Erythroblast (primary cell): Measurements from ENCODE around the gene KLLN.
"Not testable (repeated sequence)": the region's sequence is repeated elsewhere in the genome, so short reads cannot be mapped to it uniquely, and the experiment has no call there.

Experiments used
- DNase-seq, 2 experiments: peaks; one replicate each; lab custom pipeline; 2025; lab: John Stamatoyannopoulos, UW
- GATA1 ChIP-seq: IDR thresholded peaks from 2 replicates; pipeline ENCODE4 v1.6.1; 2011; ENCODE audit warnings: low read depth, mild to moderate bottlenecking, control low read depth, low read length, moderate library complexity
- POLR2A ChIP-seq: IDR thresholded peaks from 2 replicates; pipeline ENCODE4 v1.6.1; 2011; ENCODE audit warnings: mild to moderate bottlenecking, low read length

KLLN gene

GRCh38 chr10:87861566-87861952 is 1.8 kb downstream of the KLLN start:
- DNase-seq, result peak; percentile 92 to 93

GRCh38 chr10:87860816-87861403 is 2.4 kb downstream of the KLLN start:
- no peak for DNase-seq
- TF ChIP-seq POLR2A (no peak), GATA1 (no peak)

More at GRCh38 chr10:87861566-87861952, 1.8 kb downstream of the KLLN start:
- TF ChIP-seq GATA1, result no peak
- no peak for TF ChIP-seq POLR2A

- TF ChIP-seq GATA1, result no peak
- no peak for TF ChIP-seq POLR2A
- DNase-seq, result peak; percentile 67 to 68
These were observed 3.1 kb downstream of the KLLN start for GRCh38 chr10:87860156-87860795.

- not testable (repeated sequence) for DNase-seq
These were observed 7.7 kb downstream of the KLLN start for GRCh38 chr10:87855665-87856064.

- DNase-seq, result not testable (repeated sequence)
These were observed 8.1 kb downstream of the KLLN start for GRCh38 chr10:87855247-87855646.

- TF ChIP-seq POLR2A, result no peak
- TF ChIP-seq GATA1, result no peak
- no peak for DNase-seq
These were observed 11.2 kb downstream of the KLLN start for GRCh38 chr10:87852089-87852488.

- peak; percentile 63 to 70 for DNase-seq
These were observed 12.6 kb downstream of the KLLN start for GRCh38 chr10:87850742-87851205.

GRCh38 chr10:87849001-87849400 is 14.3 kb downstream of the KLLN start:
- TF ChIP-seq POLR2A, result no peak
- TF ChIP-seq GATA1, result no peak
- DNase-seq, result no peak

More at GRCh38 chr10:87850742-87851205, 12.6 kb downstream of the KLLN start:
- no peak for TF ChIP-seq GATA1
- no peak for TF ChIP-seq POLR2A

GRCh38 chr10:87847550-87847949 is 15.8 kb downstream of the KLLN start:
- no peak for DNase-seq
- TF ChIP-seq POLR2A, result no peak
- no peak for TF ChIP-seq GATA1

- DNase-seq, result not testable (repeated sequence)
These were observed 16.6 kb downstream of the KLLN start for GRCh38 chr10:87846711-87847110.

GRCh38 chr10:87846023-87846422 is 17.3 kb downstream of the KLLN start:
- TF ChIP-seq POLR2A (no peak), GATA1 (no peak)
- no peak for DNase-seq

GRCh38 chr10:87845624-87845998 is 17.7 kb downstream of the KLLN start:
- TF ChIP-seq POLR2A (no peak), GATA1 (no peak)
- DNase-seq, result peak in 1 of 2 experiments; percentile 24

- TF ChIP-seq GATA1 (no peak), POLR2A (no peak)
- peak in 1 of 2 experiments; percentile 47 for DNase-seq
These were observed 18.3 kb downstream of the KLLN start for GRCh38 chr10:87844837-87845623.

GRCh38 chr10:87843714-87844113 is 19.6 kb downstream of the KLLN start:
- DNase-seq, result peak in 1 of 2 experiments; percentile 18
- no peak for TF ChIP-seq GATA1
- no peak for TF ChIP-seq POLR2A
